Fibroblast of the aortic adventitia (primary cell): Measurements from ENCODE around the gene LGALS7B. TPM values are rescaled to one million over a fixed set of nuclear protein-coding genes. Genes with fewer than 3 reads are reported as not detected.

Experiments
- DNase-seq: peaks from one replicate; pipeline ENCODE4 v3.0.0-alpha.2; 2010; ENCODE audit warnings: low read depth
- H3K4me3 ChIP-seq: 2 replicates; pipeline ENCODE4 v1.5.1; 2011; ENCODE audit warnings: low read depth, mild to moderate bottlenecking, control low read depth, low read length, moderate library complexity
- CTCF ChIP-seq: IDR thresholded peaks from 2 replicates; pipeline ENCODE4 v1.5.1; 2011; ENCODE audit warnings: mild to moderate bottlenecking, low read length, control low read depth, inconsistent platforms; ENCODE audit not compliant: insufficient read depth
- total RNA-seq: library from RNA; depleted of rRNA; stranded (reverse); fragments of >200 nt; gene quantifications from 2 replicates; pipeline ENCODE4 v1.2.3, GENCODE V29; 2012; ENCODE audit warnings: low replicate concordance

The LGALS7B gene
- total RNA-seq = not detected in 2 replicates

GRCh38 chr19:38788478-38789243, at the start of gene LGALS7B:
Gene LGALS7B (plus strand): TSS chr19:38789200. CDS start chr19:38789227, 27 bp downstream.
- no peak within 1 kb of the TSS for H3K4me3 ChIP-seq
- no peak for DNase-seq
- TF ChIP-seq CTCF = no peak

DNA sequence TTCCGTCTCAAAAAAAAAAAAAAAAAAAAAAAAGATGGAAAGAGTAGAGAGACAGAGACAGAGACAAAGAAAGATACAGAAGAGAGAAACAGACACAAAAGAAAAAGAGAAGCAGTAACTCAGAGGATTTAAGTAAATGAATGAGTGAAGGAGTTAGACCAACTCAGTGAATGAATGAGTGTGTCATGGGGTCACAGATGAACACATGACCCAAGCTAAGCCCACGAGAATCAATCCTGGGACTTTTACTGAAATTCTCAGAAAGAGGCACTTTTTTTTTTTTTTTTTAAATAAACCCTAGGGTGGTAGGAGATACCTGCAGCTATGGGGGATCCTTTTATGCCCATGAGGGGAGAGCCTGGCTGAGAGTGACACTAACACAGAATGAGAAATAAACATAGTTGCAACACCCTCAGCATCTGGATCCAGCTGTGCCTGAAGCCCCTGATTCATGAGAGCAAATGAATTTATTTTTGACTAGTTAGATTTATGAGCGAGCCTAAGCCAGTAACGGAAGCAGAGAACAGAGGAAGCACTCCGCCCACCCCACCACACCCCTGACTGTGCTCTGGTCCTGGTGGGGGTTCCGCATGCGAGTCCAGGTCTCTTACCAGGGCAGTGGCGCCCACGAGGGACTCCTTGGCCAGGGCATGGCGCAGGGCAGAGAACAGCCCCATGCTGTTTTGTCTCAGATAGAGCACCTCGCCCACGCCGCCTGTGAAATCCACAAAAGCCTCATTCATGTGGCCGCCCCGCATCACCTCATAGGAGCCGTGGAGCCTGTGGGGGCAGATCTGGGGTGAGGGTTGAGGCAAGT, 49.4 kb upstream of the LGALS7B start:
- no peak for DNase-seq
- H3K4me3 ChIP-seq = no peak overlapping the region
- TF ChIP-seq CTCF = no peak

GRCh38 chr19:38740257-38740592, 48.8 kb upstream of the LGALS7B start:
- TF ChIP-seq CTCF = no peak
- no peak overlapping the region for H3K4me3 ChIP-seq
- DNase-seq = no peak

DNA sequence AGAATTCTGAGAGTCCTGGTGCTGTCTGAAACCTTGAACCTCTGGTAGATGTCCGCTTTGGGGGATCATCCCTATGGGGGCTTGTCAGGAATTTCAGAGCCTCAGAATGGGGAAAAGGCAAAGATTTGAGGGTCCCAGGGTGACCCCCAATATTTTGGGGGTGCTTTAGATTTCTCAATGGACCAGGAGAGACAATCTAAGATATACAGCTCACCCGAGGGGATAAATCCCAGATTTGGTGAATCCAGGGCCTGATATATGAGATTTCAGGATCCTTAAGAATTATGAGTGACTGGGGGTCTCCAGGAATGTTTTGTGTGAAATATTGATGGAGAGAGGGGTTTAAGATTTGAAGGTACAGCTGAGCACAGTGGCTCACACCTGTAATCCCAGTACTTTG, 48.1 kb upstream of the LGALS7B start:
- H3K4me3 ChIP-seq = no peak overlapping the region
- no peak for DNase-seq
- no peak for TF ChIP-seq CTCF

GRCh38 chr19:38741670-38742069, 47.3 kb upstream of the LGALS7B start:
- H3K4me3 ChIP-seq = no peak overlapping the region
- no peak for TF ChIP-seq CTCF
- no peak for DNase-seq

- no peak for TF ChIP-seq CTCF
- no peak for DNase-seq
- H3K4me3 ChIP-seq = no peak overlapping the region
Measured at GRCh38 chr19:38742296-38742695, 46.7 kb upstream of the LGALS7B start.
